HFFc6 (cell line): ENCODE measurements around the gene LINC00632. TPM values are rescaled to one million over a fixed set of nuclear protein-coding genes. Genes with fewer than 3 reads are reported as not detected.

ENCODE experiments used
- DNase-seq: peaks from one replicate; pipeline ENCODE4 v3.0.0-alpha.2; 2018
- H3K27ac Mint-ChIP-seq: 2 replicates; pipeline ENCODE4 v1.8.0; 2020; ENCODE audit warnings: mild to moderate bottlenecking, mixed read lengths
- H3K27me3 Mint-ChIP-seq: 2 replicates; pipeline ENCODE4 v1.8.0; 2021; ENCODE audit warnings: mild to moderate bottlenecking, moderate library complexity, mixed read lengths; ENCODE audit not compliant: insufficient read depth
- H3K36me3 Mint-ChIP-seq: 2 replicates; pipeline ENCODE4 v1.8.0; 2021; ENCODE audit warnings: low read depth, mixed read lengths
- H3K4me1 Mint-ChIP-seq: 2 replicates; pipeline ENCODE4 v1.8.0; 2020; ENCODE audit warnings: low read depth, mixed read lengths
- H3K4me3 Mint-ChIP-seq: 2 replicates; pipeline ENCODE4 v1.8.0; 2020; ENCODE audit warnings: mild to moderate bottlenecking, moderate library complexity, mixed read lengths
- H3K9me3 Mint-ChIP-seq: 2 replicates; pipeline ENCODE4 v1.8.0; 2020; ENCODE audit warnings: mild to moderate bottlenecking, mixed read lengths
- CTCF ChIP-seq: fragments of 200-600 bp; sonication (generic); IDR thresholded peaks from 2 replicates; pipeline ENCODE4 v1.5.0; 2021; ENCODE audit warnings: antibody characterized with exemption, mild to moderate bottlenecking
- total RNA-seq, 6 experiments: library from RNA; stranded (reverse); fragmentation: NEBNext Ultra II Directional; extraction: Animal tissue kit (Norgen Biotek cat#: 25700); gene quantifications; 2 replicates in 1 of 6; 3 replicates in 5 of 6; pipeline ENCODE4 v1.2.3, GENCODE V29; 2021

LINC00632 gene
- total RNA-seq, 6 experiments from 2014 or later, result 115 to 236 (median 155) TPM

DNA sequence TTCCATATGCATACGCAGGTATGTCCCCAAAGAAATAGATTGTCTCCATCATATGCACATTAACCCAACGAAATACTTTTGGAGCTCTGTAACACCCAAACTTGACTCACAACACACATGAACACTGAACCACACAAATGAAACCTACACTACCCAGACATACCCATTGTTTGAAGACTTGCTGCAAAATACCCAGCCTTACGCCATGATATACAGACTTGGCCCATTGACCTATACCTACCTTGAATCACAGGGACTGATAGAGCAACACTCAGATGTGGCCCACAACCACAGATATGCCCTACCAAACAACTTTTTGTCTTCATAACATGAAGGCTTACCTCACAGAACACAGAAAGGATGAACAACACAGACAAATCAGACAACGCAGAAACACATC, 15.9 kb downstream of the LINC00632 start:
- H3K9me3 Mint-ChIP-seq, result no peaks in the 10 kb centered on the region
- H3K36me3 Mint-ChIP-seq, result no peaks in the 10 kb centered on the region
- TF ChIP-seq CTCF, result no peak
- DNase-seq, result no peak
- H3K27me3 Mint-ChIP-seq, result no peaks in the 10 kb centered on the region
- H3K4me3 Mint-ChIP-seq, result no peak overlapping the region
- no peaks in the 10 kb centered on the region for H3K4me1 Mint-ChIP-seq
- no peak overlapping the region for H3K27ac Mint-ChIP-seq

- TF ChIP-seq CTCF, result peak; percentile 80
- no peak overlapping the region for H3K27ac Mint-ChIP-seq
- peak; percentile 9 for DNase-seq
- H3K9me3 Mint-ChIP-seq, result no peaks in the 10 kb centered on the region
- H3K36me3 Mint-ChIP-seq, result no peaks in the 10 kb centered on the region
- H3K27me3 Mint-ChIP-seq, result no peaks in the 10 kb centered on the region
- H3K4me1 Mint-ChIP-seq, result no peaks in the 10 kb centered on the region
- H3K4me3 Mint-ChIP-seq, result no peak overlapping the region
Observed at GRCh38 chrX:140733766-140734342, 24.3 kb downstream of the LINC00632 start.

DNA sequence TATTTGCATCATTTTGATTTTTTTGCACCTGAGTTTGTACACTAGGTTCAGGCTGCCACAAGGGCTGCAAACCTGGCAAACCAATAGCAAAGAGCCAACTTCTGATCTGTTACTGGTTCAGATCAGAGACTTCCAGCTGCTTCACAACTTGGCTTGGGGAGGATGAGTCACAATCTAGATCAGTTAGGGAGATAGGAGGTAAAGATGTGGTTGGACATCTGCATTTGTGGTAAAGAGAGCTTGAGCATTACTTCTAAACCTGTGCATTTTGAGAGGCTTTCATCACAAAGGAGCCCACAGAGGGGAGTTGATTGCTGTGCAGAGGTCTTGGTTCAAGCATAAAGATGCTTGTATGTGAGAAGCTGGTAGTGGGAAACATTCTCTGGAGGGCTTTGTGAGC, 34.5 kb downstream of the LINC00632 start:
- no peak for DNase-seq
- H3K4me3 Mint-ChIP-seq, result no peak overlapping the region
- no peaks in the 10 kb centered on the region for H3K36me3 Mint-ChIP-seq
- peaks cover 6% of the 10 kb centered on the region; the same call in 1 of the 2 replicates for H3K4me1 Mint-ChIP-seq
- TF ChIP-seq CTCF, result no peak
- no peaks in the 10 kb centered on the region for H3K9me3 Mint-ChIP-seq
- no peak overlapping the region for H3K27ac Mint-ChIP-seq
- H3K27me3 Mint-ChIP-seq, result no peaks in the 10 kb centered on the region

GRCh38 chrX:140756941-140757340, 47.4 kb downstream of the LINC00632 start:
- DNase-seq, result no peak
- Mint-ChIP-seq H3K27me3 (peaks cover 1% of the 10 kb centered on the region), H3K4me3 (no peak overlapping the region), H3K27ac (no peak overlapping the region), H3K36me3 (no peaks in the 10 kb centered on the region), H3K9me3 (no peaks in the 10 kb centered on the region), H3K4me1 (peaks cover 3% of the 10 kb centered on the region; the same call in 1 of the 2 replicates)
- no peak for TF ChIP-seq CTCF

GRCh38 chrX:140762061-140762460, 52.5 kb downstream of the LINC00632 start:
- peaks cover 20% of the 10 kb centered on the region; the same call in 1 of the 2 replicates for H3K4me1 Mint-ChIP-seq
- H3K9me3 Mint-ChIP-seq, result no peaks in the 10 kb centered on the region
- H3K36me3 Mint-ChIP-seq, result no peaks in the 10 kb centered on the region
- H3K4me3 Mint-ChIP-seq, result no peak overlapping the region
- TF ChIP-seq CTCF, result peak; percentile 82
- H3K27ac Mint-ChIP-seq, result no peak overlapping the region
- H3K27me3 Mint-ChIP-seq, result no peaks in the 10 kb centered on the region; the same call in 1 of the 2 replicates
- peak; percentile 45 for DNase-seq
